Measurements from ENCODE around the gene WIZ.
A peak's percentile ranks its signal among the peaks of the same experiment; 100 is the strongest.
"Not testable (repeated sequence)": the region's sequence is repeated elsewhere in the genome, so short reads cannot be mapped to it uniquely, and the experiment has no call there.

The WIZ gene, protein sequence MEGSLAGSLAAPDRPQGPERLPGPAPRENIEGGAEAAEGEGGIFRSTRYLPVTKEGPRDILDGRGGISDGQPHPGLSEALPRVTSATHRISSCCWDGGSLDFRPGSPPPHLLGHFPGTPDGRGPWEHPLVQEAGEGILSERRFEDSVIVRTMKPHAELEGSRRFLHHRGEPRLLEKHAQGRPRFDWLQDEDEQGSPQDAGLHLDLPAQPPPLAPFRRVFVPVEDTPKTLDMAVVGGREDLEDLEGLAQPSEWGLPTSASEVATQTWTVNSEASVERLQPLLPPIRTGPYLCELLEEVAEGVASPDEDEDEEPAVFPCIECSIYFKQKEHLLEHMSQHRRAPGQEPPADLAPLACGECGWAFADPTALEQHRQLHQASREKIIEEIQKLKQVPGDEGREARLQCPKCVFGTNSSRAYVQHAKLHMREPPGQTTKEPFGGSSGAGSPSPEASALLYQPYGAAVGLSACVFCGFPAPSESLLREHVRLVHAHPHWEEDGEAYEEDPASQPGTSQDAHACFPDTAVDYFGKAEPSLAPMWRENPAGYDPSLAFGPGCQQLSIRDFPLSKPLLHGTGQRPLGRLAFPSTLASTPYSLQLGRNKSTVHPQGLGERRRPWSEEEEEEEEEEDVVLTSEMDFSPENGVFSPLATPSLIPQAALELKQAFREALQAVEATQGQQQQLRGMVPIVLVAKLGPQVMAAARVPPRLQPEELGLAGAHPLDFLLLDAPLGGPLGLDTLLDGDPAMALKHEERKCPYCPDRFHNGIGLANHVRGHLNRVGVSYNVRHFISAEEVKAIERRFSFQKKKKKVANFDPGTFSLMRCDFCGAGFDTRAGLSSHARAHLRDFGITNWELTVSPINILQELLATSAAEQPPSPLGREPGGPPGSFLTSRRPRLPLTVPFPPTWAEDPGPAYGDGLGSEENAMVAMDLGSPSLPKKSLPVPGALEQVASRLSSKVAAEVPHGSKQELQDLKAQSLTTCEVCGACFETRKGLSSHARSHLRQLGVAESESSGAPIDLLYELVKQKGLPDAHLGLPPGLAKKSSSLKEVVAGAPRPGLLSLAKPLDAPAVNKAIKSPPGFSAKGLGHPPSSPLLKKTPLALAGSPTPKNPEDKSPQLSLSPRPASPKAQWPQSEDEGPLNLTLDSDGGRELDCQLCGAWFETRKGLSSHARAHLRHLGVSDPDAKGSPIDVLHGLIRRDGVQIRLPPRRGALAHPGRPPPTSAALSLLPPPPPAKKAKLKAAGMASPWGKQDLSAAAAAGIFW (N-terminal part only)

GRCh38 chr19:15449620-15450527, at the start of gene WIZ:
TSS of gene WIZ (minus strand) at chr19:15449956. CDS start at chr19:15448307, 1,649 bp downstream.
- Mint-ChIP-seq H3K4me1 (ENCODE audit: low read depth) (peaks cover 30% of the 10 kb centered on the region), H3K4me3 (peak within 1 kb of the TSS; percentile 87), H3K27ac (peak within 1 kb of the TSS; percentile 90), H3K9me3 (ENCODE audit: low read depth) (no peaks in the 10 kb centered on the region), H3K36me3 (no peaks in the 10 kb centered on the region), H3K27me3 (no peaks in the 10 kb centered on the region)

DNA sequence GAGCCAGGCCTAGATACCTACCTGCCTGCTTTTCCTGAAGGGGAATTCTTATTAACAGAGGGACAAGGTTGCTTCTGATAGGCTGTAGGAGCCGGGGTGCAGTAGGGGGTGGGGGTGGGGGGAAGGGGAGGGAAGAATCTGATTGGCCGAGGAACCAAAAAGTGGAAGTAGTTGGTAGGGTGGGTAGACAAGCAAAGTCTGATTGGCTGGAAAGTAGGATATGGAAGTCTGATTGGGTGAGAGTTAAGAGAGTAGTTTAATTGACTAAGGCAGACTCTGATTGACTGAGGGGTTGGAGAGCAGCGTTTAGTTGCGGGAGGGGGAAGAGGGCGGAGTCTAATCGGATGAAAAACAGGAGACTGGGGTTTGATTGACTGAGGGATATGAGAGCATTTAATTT, 49.2 kb upstream of the WIZ start:
- no peaks in the 10 kb centered on the region for H3K36me3 Mint-ChIP-seq
- no peaks in the 10 kb centered on the region for H3K27me3 Mint-ChIP-seq
- H3K9me3 Mint-ChIP-seq (ENCODE audit: low read depth) = no peaks in the 10 kb centered on the region
- no peak overlapping the region for H3K27ac Mint-ChIP-seq
- peaks cover 21% of the 10 kb centered on the region for H3K4me1 Mint-ChIP-seq (ENCODE audit: low read depth)
- H3K4me3 Mint-ChIP-seq = no peak overlapping the region

DNA sequence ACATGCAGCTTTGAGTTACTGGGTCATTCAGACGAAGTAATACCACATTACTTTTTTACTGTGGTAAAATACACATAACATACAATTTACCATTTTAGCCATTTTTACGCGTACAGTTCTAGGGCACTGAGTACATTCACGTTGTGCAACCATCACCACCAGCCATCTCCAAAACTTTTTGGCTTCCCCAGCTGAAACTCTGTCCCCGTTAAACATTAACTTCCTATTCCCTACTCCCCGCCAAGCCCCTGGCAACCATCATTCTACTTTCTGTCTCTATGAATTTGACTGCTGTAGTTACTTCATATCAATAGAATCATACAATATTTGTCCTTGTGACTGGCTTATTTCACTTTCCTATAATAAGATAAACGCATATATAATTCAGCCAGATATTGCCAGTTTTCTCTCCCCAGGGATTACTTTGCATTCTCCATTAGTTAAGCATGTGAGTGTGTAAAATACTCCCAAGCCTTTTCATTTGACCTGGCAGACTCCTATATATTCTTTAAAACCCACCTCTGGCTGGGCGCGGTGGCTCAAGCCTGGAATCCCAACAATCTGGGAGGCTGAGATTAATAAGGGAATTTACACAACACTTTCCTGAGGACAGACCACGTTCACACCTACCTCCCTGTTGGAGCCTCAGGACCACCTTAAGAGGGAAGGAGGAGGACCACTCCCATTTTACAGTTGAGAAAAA, 48.6 kb upstream of the WIZ start:
- Mint-ChIP-seq H3K36me3 (no peaks in the 10 kb centered on the region), H3K27ac (no peak overlapping the region), H3K27me3 (no peaks in the 10 kb centered on the region)

GRCh38 chr19:15495151-15495550, 45.4 kb upstream of the WIZ start:
- H3K9me3 Mint-ChIP-seq (ENCODE audit: low read depth) = no peaks in the 10 kb centered on the region
- no peaks in the 10 kb centered on the region for H3K27me3 Mint-ChIP-seq
- H3K36me3 Mint-ChIP-seq = no peaks in the 10 kb centered on the region
- H3K4me3 Mint-ChIP-seq = no peak overlapping the region
- H3K4me1 Mint-ChIP-seq (ENCODE audit: low read depth) = peaks cover 10% of the 10 kb centered on the region
- no peak overlapping the region for H3K27ac Mint-ChIP-seq

More for the DNA sequence above, 48.6 kb upstream of the WIZ start:
- Mint-ChIP-seq H3K4me3 (no peak overlapping the region), H3K9me3 (ENCODE audit: low read depth) (no peaks in the 10 kb centered on the region), H3K4me1 (ENCODE audit: low read depth) (peaks cover 21% of the 10 kb centered on the region)

DNA sequence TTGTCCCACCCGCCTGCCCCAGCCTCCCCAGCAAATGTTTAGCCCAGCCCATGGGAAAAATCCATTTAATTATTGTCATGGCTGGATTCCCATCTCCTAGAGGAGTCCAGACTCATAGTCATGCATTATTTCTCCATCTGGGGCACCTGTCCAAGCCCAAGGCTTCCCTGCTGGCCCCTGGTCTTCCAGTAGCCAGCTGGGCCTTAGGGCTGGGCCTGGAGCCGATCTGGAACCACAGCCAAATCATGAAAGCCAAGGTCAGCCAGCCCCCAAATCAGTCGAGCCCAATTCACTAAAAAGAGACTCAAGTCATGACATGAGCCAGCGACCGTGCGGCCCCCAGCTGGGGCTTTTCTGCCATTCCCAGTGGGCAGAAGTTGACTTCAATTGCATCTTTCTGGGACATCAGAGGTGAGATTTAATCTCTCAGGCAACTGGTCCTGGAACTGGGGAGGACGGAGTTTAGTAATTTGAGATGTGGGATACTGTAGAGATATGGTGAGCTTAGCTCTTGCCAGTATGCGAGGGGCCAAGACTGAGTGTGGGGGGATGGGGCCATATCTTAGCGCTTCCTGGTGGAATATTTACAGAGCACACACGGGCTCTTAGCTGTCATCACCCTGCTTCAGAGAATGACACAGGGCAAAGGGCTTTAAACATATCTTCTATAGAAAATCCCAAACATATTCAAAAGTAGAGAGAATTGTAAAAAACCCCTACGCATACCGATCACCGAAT, 38.9 kb upstream of the WIZ start:
- Mint-ChIP-seq H3K4me3 (no peak overlapping the region), H3K9me3 (ENCODE audit: low read depth) (no peaks in the 10 kb centered on the region), H3K27ac (no peak overlapping the region), H3K27me3 (no peaks in the 10 kb centered on the region), H3K36me3 (no peaks in the 10 kb centered on the region), H3K4me1 (ENCODE audit: low read depth) (peaks cover 2% of the 10 kb centered on the region)

DNA sequence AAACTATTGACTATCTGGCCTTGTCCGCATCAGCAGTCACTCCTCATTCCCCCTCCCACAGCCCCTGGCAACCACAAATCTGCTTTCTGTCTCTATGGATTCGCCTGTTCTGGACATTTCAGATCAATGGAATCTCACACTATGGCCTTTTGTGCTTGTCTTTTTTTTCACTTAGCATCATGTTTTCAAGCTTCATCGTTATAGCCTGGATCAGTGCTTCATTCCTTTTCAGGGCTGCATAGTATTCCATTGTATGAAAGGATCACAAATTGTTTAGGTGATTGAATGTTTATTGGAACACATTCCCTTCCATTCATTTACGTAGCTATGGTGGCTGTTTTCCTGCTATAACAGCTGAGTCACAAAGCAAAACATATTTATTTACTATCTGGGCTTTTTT, 37.3 kb upstream of the WIZ start:
- Mint-ChIP-seq H3K36me3 (no peaks in the 10 kb centered on the region), H3K27me3 (no peaks in the 10 kb centered on the region), H3K4me1 (ENCODE audit: low read depth) (peaks cover 10% of the 10 kb centered on the region), H3K9me3 (ENCODE audit: low read depth) (no peaks in the 10 kb centered on the region), H3K4me3 (no peak overlapping the region), H3K27ac (no peak overlapping the region)

- not testable (repeated sequence) for H3K36me3 Mint-ChIP-seq; H3K4me3 Mint-ChIP-seq; H3K4me1 Mint-ChIP-seq (ENCODE audit: low read depth); H3K27ac Mint-ChIP-seq; H3K27me3 Mint-ChIP-seq; H3K9me3 Mint-ChIP-seq (ENCODE audit: low read depth)
Observed at GRCh38 chr19:15485768-15486167, 36.0 kb upstream of the WIZ start.

GRCh38 chr19:15480996-15481395, 31.2 kb upstream of the WIZ start:
- not testable (repeated sequence) for H3K9me3 Mint-ChIP-seq (ENCODE audit: low read depth); H3K27ac Mint-ChIP-seq; H3K4me3 Mint-ChIP-seq; H3K36me3 Mint-ChIP-seq; H3K27me3 Mint-ChIP-seq
- H3K4me1 Mint-ChIP-seq (ENCODE audit: low read depth) = peaks cover 38% of the 10 kb centered on the region

DNA sequence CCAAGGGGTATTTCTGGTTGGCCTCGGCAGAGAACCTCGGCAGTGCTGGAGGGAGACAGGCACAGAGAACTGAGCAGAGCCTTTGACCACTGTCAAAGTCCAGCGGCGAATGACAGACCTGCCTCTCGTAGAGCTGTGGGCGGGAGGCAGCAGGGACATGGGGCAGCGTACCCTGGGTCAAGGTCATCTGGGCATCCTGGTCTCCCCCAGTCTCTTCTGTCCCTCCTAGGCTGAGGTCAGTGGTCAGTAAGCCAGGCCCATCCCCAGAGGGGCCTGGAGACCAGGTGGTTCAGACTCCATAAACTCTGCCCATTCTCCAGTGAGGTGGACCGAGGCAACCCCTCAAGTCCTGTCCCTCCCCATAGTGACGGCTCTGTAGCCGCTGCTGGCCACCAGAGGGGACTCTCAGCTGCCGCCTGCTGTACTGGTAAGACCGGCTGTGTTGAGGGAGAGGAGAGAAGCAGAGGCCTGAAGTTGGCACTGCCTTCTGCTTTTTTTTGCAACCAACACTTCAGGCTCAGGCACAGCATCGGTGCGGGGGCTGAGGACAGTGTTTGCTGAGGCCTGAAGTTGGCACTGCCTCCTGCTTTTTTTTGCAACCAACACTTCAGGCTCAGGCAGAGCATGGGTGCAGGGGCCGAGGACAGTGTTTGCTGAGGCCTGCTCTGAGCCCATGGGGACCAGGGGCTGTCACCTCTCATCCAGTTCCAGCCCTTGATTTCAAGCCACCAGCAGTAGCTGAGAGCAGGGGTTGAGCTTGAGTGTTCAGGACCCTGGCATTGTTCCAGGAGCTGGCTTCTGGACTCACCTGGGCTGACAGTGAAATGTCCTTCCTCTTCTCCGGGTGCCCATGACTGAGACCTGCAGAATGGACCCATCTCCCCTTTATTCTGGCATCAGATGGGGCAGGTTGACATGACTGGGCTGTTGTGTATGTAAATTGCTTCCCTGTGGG, 29.9 kb upstream of the WIZ start, which contains the start of gene PGLYRP2:
Gene PGLYRP2, minus strand, starts transcription at position 111 of the 955 bp plus-strand sequence. CDS start 130 bp downstream, outside the sequence.
- peak within 1 kb of the TSS; percentile 48 for H3K4me3 Mint-ChIP-seq
- H3K27ac Mint-ChIP-seq = no peak within 1 kb of the TSS
- H3K36me3 Mint-ChIP-seq = no peaks in the 10 kb centered on the region
- H3K4me1 Mint-ChIP-seq (ENCODE audit: low read depth) = peaks cover 40% of the 10 kb centered on the region
- H3K27me3 Mint-ChIP-seq = no peaks in the 10 kb centered on the region
- no peaks in the 10 kb centered on the region for H3K9me3 Mint-ChIP-seq (ENCODE audit: low read depth)

DNA sequence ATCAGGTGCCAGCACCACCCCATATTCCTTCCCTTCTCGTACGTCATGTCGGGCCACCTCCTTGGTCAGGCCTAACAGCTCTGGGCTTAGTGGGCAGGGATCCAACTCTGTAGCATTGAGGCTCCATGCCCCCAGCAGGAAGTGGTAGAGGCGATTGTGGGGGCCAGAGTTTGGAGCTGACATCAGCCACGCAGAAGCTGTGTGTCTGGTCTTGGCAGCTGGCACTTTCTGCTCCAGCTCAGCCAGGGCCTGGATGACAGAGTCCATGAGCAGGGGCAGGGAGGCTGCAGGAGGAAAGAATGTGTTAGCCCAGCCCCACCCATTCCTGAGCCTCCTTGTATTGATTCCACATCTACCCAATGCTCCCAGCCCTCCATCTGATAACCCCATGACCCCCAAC, 26.6 kb upstream of the WIZ start:
- Mint-ChIP-seq H3K9me3 (ENCODE audit: low read depth) (no peaks in the 10 kb centered on the region), H3K4me3 (no peak overlapping the region), H3K27ac (no peak overlapping the region), H3K4me1 (ENCODE audit: low read depth) (peaks cover 40% of the 10 kb centered on the region), H3K36me3 (no peaks in the 10 kb centered on the region), H3K27me3 (no peaks in the 10 kb centered on the region)

DNA sequence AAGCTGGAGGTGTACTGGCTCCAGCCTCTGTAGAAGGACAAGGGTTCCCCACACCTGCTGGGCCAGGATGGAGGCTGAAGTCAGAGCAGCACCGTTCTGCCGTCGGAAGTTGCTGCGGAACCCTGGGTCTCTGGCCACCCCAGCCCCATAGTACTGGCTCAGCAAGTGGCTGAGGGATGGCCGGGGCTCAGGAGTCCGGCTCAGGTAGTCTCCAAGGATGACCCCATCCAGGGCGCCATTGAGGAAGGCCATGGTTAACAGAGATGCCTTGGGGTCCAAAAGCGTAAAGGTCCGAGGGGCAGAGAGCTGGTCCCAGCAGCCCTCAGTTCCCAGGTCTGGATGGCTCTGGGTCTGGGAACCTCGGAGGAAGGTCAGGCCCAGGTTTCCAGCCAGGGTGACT, 25.9 kb upstream of the WIZ start:
- Mint-ChIP-seq H3K9me3 (ENCODE audit: low read depth) (no peaks in the 10 kb centered on the region), H3K27me3 (no peaks in the 10 kb centered on the region), H3K4me3 (no peak overlapping the region), H3K36me3 (no peaks in the 10 kb centered on the region), H3K4me1 (ENCODE audit: low read depth) (peaks cover 40% of the 10 kb centered on the region), H3K27ac (no peak overlapping the region)

GRCh38 chr19:15475169-15475568, 25.4 kb upstream of the WIZ start:
- H3K9me3 Mint-ChIP-seq (ENCODE audit: low read depth) = no peaks in the 10 kb centered on the region
- H3K27ac Mint-ChIP-seq = no peak overlapping the region
- H3K4me1 Mint-ChIP-seq (ENCODE audit: low read depth) = peaks cover 37% of the 10 kb centered on the region
- no peak overlapping the region for H3K4me3 Mint-ChIP-seq
- no peaks in the 10 kb centered on the region for H3K27me3 Mint-ChIP-seq
- no peaks in the 10 kb centered on the region for H3K36me3 Mint-ChIP-seq

Data from activated naive CD8-positive, alpha-beta T cell (primary cell).